Effector CD4-positive, alpha-beta T cell (primary cell): ENCODE data around the gene DYNLL1.
A peak's percentile ranks its signal among the peaks of the same experiment; 100 is the strongest.
"Not testable (repeated sequence)": the region's sequence is repeated elsewhere in the genome, so short reads cannot be mapped to it uniquely, and the experiment has no call there.

Experiments
- DNase-seq: peaks from one replicate; pipeline ENCODE4 v3.0.0-alpha.2; 2020

DYNLL1 gene

GRCh38 chr12:120475643-120476042 is 20.3 kb upstream of the DYNLL1 start:
- DNase-seq, result no peak

- no peak for DNase-seq
Observed at GRCh38 chr12:120479458-120479857, 16.5 kb upstream of the DYNLL1 start.

GRCh38 chr12:120480211-120480610 is 15.7 kb upstream of the DYNLL1 start:
- DNase-seq, result no peak

GRCh38 chr12:120481022-120481767 is 14.7 kb upstream of the DYNLL1 start:
- DNase-seq, result no peak

GRCh38 chr12:120483621-120484020 is 12.3 kb upstream of the DYNLL1 start:
- DNase-seq, result no peak

- DNase-seq, result no peak
Observed at GRCh38 chr12:120485961-120486881, 9.7 kb upstream of the DYNLL1 start.

GRCh38 chr12:120487552-120487951 is 8.4 kb upstream of the DYNLL1 start:
- DNase-seq, result not testable (repeated sequence)

GRCh38 chr12:120488057-120488640 is 7.8 kb upstream of the DYNLL1 start:
- no peak for DNase-seq

GRCh38 chr12:120489018-120489417 is 6.9 kb upstream of the DYNLL1 start:
- DNase-seq, result no peak

- no peak for DNase-seq
Observed at GRCh38 chr12:120490325-120490724, 5.6 kb upstream of the DYNLL1 start.

- no peak for DNase-seq
Observed at GRCh38 chr12:120490833-120491512, 4.9 kb upstream of the DYNLL1 start.

GRCh38 chr12:120495186-120495730 is 655 bp upstream of the DYNLL1 start:
- peak; percentile 8 for DNase-seq

GRCh38 chr12:120496413-120497340 is 764 bp downstream of the DYNLL1 start:
- peak; percentile 44 for DNase-seq

- no peak for DNase-seq
Observed at GRCh38 chr12:120497524-120498150, 1.7 kb downstream of the DYNLL1 start.

GRCh38 chr12:120498870-120499515 is 3.1 kb downstream of the DYNLL1 start:
- no peak for DNase-seq

- DNase-seq, result no peak
Observed at GRCh38 chr12:120500581-120500980, 4.7 kb downstream of the DYNLL1 start.

- no peak for DNase-seq
Observed at GRCh38 chr12:120504587-120504986, 8.7 kb downstream of the DYNLL1 start.

GRCh38 chr12:120508537-120508936 is 12.6 kb downstream of the DYNLL1 start:
- DNase-seq, result no peak

- no peak for DNase-seq
Observed at GRCh38 chr12:120514002-120514401, 18.1 kb downstream of the DYNLL1 start.

GRCh38 chr12:120515496-120515895 is 19.6 kb downstream of the DYNLL1 start:
- DNase-seq, result no peak
